GM12874 (cell line): ENCODE measurements around the gene ADAMTS7.

Experiments
- TF ChIP-seq, protein P1 (sequence below): IDR thresholded peaks from 2 replicates; pipeline ENCODE4 v1.5.1; 2011; ENCODE audit warnings: low read depth, mild to moderate bottlenecking, control low read depth, low read length, moderate library complexity; ENCODE audit not compliant: insufficient read depth

Gene ADAMTS7

DNA sequence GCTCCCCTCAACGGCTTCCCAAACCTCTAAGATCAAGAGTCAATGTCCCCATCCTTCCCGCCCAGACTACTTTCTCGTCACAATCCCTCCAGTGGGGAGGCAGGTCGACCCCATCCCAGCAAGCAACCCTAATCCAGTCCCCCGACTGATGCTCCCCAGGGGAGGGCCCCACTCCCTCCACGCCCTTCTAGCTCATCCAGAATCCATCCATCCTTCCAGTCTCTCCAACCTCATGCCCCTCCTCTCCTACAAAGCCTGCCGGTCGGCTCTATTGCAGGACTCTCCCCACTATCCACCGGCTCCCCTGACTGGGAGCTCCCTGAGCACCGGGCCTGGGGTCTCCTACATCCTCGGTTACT lies 1.3 kb downstream of the ADAMTS7 start:
- TF ChIP-seq, protein P1, sequence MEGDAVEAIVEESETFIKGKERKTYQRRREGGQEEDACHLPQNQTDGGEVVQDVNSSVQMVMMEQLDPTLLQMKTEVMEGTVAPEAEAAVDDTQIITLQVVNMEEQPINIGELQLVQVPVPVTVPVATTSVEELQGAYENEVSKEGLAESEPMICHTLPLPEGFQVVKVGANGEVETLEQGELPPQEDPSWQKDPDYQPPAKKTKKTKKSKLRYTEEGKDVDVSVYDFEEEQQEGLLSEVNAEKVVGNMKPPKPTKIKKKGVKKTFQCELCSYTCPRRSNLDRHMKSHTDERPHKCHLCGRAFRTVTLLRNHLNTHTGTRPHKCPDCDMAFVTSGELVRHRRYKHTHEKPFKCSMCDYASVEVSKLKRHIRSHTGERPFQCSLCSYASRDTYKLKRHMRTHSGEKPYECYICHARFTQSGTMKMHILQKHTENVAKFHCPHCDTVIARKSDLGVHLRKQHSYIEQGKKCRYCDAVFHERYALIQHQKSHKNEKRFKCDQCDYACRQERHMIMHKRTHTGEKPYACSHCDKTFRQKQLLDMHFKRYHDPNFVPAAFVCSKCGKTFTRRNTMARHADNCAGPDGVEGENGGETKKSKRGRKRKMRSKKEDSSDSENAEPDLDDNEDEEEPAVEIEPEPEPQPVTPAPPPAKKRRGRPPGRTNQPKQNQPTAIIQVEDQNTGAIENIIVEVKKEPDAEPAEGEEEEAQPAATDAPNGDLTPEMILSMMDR: no peak

DNA sequence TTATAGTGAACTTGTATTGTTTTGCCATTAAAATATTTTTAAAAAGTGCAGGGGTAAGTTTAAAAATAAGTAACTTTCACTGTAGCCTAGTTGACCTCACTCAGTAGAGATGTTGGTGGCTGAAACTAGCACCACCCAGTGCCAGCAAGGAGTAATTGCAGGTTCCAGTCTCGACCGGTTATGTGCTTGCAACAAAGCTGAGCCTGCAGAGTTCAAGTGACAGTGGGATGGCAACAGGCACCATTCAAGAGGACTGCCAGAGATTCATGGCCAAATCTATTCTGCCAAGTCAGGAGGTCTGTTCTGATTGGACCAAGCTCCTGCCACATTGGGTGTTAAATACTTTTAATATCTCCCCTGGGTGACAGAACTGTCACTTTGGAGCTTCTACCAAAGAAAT lies 2.7 kb downstream of the ADAMTS7 start:
- TF ChIP-seq, protein P1: peak; percentile 75

DNA sequence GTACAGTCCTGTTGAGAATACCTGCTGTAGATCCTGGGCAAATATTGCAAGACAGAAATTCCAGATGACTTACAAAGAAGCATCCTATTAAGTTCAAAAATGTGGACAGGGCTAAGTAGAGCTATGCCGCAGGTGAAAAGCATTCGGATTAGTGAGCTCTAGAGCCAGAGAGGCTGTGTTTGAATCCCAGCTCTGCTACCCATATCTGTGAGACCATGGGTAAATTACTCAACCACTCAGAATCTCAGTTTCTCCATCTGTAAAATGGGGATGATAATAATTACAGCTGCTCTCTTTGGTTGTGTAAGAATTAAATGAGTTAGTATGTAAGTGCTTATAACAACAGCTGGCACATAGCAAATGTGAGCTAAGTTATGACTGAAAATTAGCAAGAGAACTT lies 3.9 kb downstream of the ADAMTS7 start:
- TF ChIP-seq, protein P1: no peak

DNA sequence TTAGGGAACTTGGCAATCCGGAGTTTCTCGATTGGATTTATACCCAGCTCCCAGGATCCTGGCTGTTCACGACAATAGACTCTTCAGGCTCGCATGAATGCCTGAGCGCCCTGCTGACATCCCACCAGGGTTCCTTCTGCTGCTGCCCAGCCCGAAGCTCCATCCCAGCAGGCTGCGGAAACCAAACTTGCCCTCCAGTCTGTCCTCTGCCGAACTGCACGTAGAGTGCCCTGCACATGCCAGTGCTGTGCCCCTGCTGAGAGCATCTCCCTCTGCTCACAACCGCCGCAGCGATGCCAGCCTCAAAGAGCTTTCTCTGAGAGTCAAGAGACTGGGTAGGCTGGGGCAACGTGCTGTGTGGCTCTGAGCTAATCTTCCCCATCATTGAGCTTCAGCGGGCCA lies 6.9 kb downstream of the ADAMTS7 start:
- TF ChIP-seq, protein P1: no peak

DNA sequence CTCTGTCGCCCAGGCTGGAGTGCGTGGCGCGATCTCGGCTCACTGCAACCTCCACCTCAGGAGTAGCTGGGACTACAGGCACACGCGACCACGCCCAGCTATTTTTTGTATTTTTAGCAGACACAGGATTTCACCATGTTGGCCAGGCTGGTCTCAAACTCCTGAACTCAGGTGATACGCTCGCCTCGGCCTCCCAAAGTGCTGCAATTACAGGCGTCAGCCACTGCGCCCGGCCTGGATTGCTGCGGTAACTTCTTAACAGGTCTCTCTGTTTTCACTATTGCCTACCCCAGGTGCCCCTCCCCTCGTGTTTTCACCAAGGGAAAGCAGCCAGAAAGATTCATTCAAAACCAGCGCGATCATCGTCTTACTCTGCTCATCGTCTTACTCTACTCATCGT lies 10.5 kb downstream of the ADAMTS7 start:
- TF ChIP-seq, protein P1: no peak

DNA sequence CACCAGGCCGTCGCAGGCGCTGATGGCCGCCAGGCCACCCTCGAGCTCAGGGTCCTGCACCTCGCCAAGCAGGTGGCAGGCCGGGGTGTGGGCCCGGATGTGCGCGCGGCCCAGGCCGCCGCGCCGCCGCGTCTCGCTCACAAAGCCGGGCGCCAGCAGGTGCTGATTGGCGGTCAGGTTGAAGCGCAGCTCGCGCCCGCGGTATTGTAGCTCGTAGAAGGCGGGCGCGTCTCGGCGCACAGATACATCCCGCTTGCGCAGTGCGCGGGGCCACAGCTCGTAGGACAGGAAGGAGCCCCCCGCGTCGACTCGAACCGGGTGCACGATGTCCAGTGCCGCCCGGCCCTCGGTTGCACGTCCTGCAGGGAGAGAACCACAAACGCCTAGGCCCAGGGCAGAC lies 11.1 kb downstream of the ADAMTS7 start:
- TF ChIP-seq, protein P1: no peak

DNA sequence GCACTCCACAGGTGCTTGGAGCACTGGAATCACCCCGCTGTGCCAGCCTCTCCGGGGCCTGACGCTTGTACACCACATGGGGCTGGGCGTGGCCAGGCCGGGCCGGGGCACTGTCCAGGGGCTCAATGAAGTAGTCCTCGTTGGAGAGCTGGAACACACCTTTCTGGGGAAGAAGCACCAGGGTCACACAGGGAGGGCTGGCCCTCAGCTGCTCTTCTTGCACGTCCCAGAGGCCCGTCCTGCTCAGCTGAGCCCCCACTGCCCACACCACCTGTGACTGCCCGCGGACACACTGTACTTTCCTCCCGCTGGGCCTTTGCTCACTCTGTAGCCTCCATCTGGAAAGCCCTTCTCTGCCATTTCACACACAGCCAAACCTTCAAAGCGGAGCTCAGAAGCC lies 13.3 kb downstream of the ADAMTS7 start:
- TF ChIP-seq, protein P1: no peak

DNA sequence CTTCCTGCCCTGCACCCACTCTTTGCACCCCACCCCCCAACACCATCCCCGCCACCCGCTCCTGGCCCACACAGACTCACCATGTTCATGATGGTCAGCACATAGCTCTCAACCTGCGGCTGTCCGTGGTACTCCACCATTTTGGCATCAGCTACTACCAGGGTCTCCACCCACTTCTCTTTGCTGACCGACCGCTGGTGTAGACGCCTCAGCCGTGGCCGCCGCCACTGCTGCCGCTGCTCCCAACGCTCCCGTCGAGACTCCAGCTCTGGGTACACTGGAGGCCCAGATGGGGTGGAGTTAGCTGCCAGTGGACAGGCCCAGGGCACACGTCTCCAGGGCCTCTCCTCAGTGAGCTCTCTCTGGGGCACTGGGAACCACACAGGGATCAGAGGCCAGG lies 14.8 kb downstream of the ADAMTS7 start:
- TF ChIP-seq, protein P1: no peak
